Colonic mucosa (tissue), 4 donors: Measurements from ENCODE around the gene CASKIN2. TPM values are rescaled to one million over a fixed set of nuclear protein-coding genes. Genes with fewer than 3 reads are reported as not detected.

Source experiments
- DNase-seq: peaks from one replicate; pipeline ENCODE4 v3.0.0-alpha.2; 2020
- H3K27ac ChIP-seq: fragments of 200-600 bp; one replicate; pipeline ENCODE4 v1.8.0; 2021
- H3K27me3 ChIP-seq: fragments of 200-600 bp; one replicate; pipeline ENCODE4 v1.8.0; 2021
- H3K36me3 ChIP-seq: fragments of 200-600 bp; one replicate; pipeline ENCODE4 v1.8.0; 2021
- H3K4me1 ChIP-seq: fragments of 200-600 bp; one replicate; pipeline ENCODE4 v1.8.0; 2021; ENCODE audit warnings: mild to moderate bottlenecking
- H3K4me3 ChIP-seq: fragments of 200-600 bp; one replicate; pipeline ENCODE4 v1.8.0; 2021
- H3K9ac ChIP-seq, 2 donors: one replicate each; pipeline ENCODE4 v1.7.0; 2013; ENCODE audit warnings: control low read depth in 2 of 2, low read depth in 2 of 2, low read length in 2 of 2
- H3K9me3 ChIP-seq: fragments of 200-600 bp; one replicate; pipeline ENCODE4 v1.8.0; 2021
- CTCF ChIP-seq: fragments of 200-600 bp; IDR thresholded peaks from one replicate; pipeline ENCODE4 v1.8.0; 2022; ENCODE audit warnings: antibody characterized with exemption, mild to moderate bottlenecking
- intact Hi-C: fragments of 100-400 bp; cut with DNase I; formaldehyde crosslinking; loops from one replicate; pipeline ENCODE4 v1.14.1; 2022
- total RNA-seq, 2 donors: library from RNA; stranded (reverse); fragmentation: NEBNext Ultra II Directional in 1 of 2; extraction: Animal tissue kit (Norgen Biotek cat#: 25700) in 1 of 2; gene quantifications; one replicate each; pipeline ENCODE4 v1.2.1, GENCODE V29; 2021
- donor health status: healthy.
- donor health status: DM: no; HTN: no; CAD: no.
- donor health status: DM: no; HTN: no; CAD: no.

CASKIN2 gene
- total RNA-seq, 2 donors from 2014 or later = 26.5 to 28.6 TPM

GRCh38 chr17:75471207-75471606 lies 44.1 kb downstream of the CASKIN2 start:
- Histone ChIP-seq H3K4me3 (no peak overlapping the region), H3K4me1 (no peaks in the 10 kb centered on the region), H3K36me3 (no peaks in the 10 kb centered on the region), H3K9ac (no peak overlapping the region), H3K9me3 (no peaks in the 10 kb centered on the region), H3K27me3 (no peaks in the 10 kb centered on the region), H3K27ac (no peak overlapping the region)
- TF ChIP-seq CTCF = no peak
- DNase-seq = no peak
- intact Hi-C loops = no loop called here

- no peaks in the 10 kb centered on the region for H3K4me1 ChIP-seq
- intact Hi-C loops = no loop called here
- no peaks in the 10 kb centered on the region for H3K36me3 ChIP-seq
- H3K9me3 ChIP-seq = no peaks in the 10 kb centered on the region
- H3K9ac ChIP-seq = peak overlapping the region in 1 of 2 donors; percentile 46
- no peaks in the 10 kb centered on the region for H3K27me3 ChIP-seq
- no peak for TF ChIP-seq CTCF
- no peak overlapping the region for H3K27ac ChIP-seq
- H3K4me3 ChIP-seq = no peak overlapping the region
- DNase-seq = peak; percentile 80
Measured at GRCh38 chr17:75468779-75469373, 46.5 kb downstream of the CASKIN2 start.

DNA sequence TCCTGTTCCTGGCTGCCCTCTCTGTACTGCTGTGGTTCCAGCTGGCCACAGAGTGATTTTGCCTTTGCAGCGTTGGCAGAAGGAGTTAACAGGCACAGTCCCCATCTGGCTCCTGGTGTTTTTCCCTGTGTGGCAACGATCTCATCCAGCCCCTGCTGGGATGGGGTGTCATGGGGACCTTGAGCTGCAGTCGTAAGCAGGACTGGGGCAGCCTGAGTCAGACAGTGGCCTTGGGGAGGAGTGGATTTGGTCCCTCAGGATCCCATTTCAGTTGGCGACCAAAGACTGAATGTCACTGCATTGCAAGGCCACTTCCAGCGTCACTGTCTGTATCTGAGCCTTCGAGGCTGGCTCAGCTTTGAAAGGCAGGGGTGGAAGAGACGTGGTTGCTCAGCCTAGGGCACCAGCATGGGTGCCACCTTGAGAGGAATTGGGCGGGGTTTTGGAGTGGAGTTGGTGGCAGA lies 47.0 kb downstream of the CASKIN2 start:
- no peaks in the 10 kb centered on the region for H3K9me3 ChIP-seq
- no peaks in the 10 kb centered on the region for H3K4me1 ChIP-seq
- intact Hi-C loops = no loop called here
- no peaks in the 10 kb centered on the region for H3K36me3 ChIP-seq
- H3K27ac ChIP-seq = no peak overlapping the region
- DNase-seq = no peak
- H3K27me3 ChIP-seq = no peaks in the 10 kb centered on the region
- H3K4me3 ChIP-seq = no peak overlapping the region
- no peak for TF ChIP-seq CTCF
- peak overlapping the region in 1 of 2 donors; percentile 46 for H3K9ac ChIP-seq

- H3K9ac ChIP-seq = no peak overlapping the region
- no peaks in the 10 kb centered on the region for H3K36me3 ChIP-seq
- H3K27me3 ChIP-seq = no peaks in the 10 kb centered on the region
- no peak for TF ChIP-seq CTCF
- no peak overlapping the region for H3K27ac ChIP-seq
- DNase-seq = no peak
- intact Hi-C loops = no loop called here
- no peak overlapping the region for H3K4me3 ChIP-seq
- H3K9me3 ChIP-seq = no peaks in the 10 kb centered on the region
- H3K4me1 ChIP-seq = peaks cover 5% of the 10 kb centered on the region
Measured at GRCh38 chr17:75465039-75465438, 50.3 kb downstream of the CASKIN2 start.

DNA sequence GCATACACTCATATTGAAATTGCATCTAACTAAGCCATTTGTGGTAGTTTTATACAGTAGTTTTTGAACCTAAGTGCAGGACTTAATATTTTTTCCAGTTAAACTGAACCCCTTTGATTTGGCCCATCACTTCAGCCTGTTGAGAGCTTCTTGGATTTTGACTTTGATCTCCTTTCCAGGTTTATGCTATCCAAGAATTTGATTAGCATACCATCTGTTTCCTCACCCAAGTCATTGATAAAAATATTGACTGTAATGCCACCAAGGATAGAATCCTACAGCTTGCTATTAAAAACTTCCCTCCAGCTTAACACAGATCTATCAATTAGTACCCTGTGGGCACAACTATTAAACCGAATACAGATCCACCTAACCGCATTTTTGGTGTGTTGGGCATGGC lies 51.7 kb downstream of the CASKIN2 start:
- TF ChIP-seq CTCF = no peak

More for the DNA sequence above, 51.7 kb downstream of the CASKIN2 start:
- no peak overlapping the region for H3K27ac ChIP-seq
- peaks cover 6% of the 10 kb centered on the region for H3K4me1 ChIP-seq
- DNase-seq = no peak
- H3K27me3 ChIP-seq = no peaks in the 10 kb centered on the region
- intact Hi-C loops = no loop called here
- no peak overlapping the region for H3K9ac ChIP-seq
- H3K4me3 ChIP-seq = no peak overlapping the region
- H3K36me3 ChIP-seq = no peaks in the 10 kb centered on the region
- H3K9me3 ChIP-seq = no peaks in the 10 kb centered on the region
